ENCODE results near the gene MYO1B. TPM values are rescaled to one million over a fixed set of nuclear protein-coding genes. Genes with fewer than 3 reads are reported as not detected.

Gene MYO1B
- total and polyA plus RNA-seq, 2 of the 8 experiments (the other 6 are each of a cell fraction or from before 2014, with no cell fraction given): 15.5 to 61.2 TPM

GRCh38 chr2:191318037-191318728, 73.0 kb downstream of the MYO1B start (continued):
- TF ChIP-seq RNF2 (IDR thresholded peaks at IDR 0.05; ENCODE audit: borderline replicate concordance, low read depth, low read length, missing control alignments, poor library complexity, severe bottlenecking) (no peak), HDAC2 (IDR thresholded peaks at IDR 0.05; ENCODE audit: borderline replicate concordance in 1 of 2, low read depth in 2 of 2, low read length in 2 of 2) (no peak), RFX5 (IDR thresholded peaks at IDR 0.05; ENCODE audit: borderline replicate concordance, low read depth, low read length) (no peak), ZNF274 (IDR thresholded peaks at IDR 0.05; ENCODE audit: borderline replicate concordance, extremely low read depth, low read length) (no peak), SIN3A (conservative IDR thresholded peaks at IDR 0.05 in 1 of 2, IDR thresholded peaks at IDR 0.05 in 1 of 2; ENCODE audit: low read depth in 1 of 2, low read length in 2 of 2) (no peak), CEBPB (IDR thresholded peaks at IDR 0.05; ENCODE audit: low read depth, low read length) (no peak), USF2 (IDR thresholded peaks at IDR 0.05; ENCODE audit: low read length) (no peak), CBX8 (IDR thresholded peaks at IDR 0.05; ENCODE audit: borderline replicate concordance, low read depth, low read length) (no peak)

Measured in H1 (cell line).